ENCODE measurements around the gene SIAH3.

DNA sequence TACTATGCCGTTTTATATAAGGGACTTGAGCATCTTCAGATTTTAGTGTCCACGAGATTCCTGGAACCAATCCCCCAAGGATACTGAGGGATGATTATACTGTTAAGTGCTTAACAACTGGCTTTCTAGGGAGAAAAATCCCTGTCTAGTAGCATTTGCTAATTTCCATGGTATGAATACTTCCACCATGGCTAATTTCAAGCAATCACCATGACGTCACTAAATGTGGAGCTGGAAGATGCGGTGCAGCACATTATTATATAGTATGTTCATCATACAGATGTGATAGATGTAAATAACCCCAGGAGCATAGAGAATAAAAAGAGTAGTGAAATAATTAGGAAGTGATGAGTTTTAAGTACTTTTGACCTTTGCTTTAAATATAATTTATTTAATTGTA, 72.7 kb downstream of the SIAH3 start:
- TF ChIP-seq SP1 (IDR thresholded peaks at IDR 0.05), result no peak
- no peak for TF ChIP-seq YY1 (IDR thresholded peaks at IDR 0.05)
- TF ChIP-seq, protein P1, sequence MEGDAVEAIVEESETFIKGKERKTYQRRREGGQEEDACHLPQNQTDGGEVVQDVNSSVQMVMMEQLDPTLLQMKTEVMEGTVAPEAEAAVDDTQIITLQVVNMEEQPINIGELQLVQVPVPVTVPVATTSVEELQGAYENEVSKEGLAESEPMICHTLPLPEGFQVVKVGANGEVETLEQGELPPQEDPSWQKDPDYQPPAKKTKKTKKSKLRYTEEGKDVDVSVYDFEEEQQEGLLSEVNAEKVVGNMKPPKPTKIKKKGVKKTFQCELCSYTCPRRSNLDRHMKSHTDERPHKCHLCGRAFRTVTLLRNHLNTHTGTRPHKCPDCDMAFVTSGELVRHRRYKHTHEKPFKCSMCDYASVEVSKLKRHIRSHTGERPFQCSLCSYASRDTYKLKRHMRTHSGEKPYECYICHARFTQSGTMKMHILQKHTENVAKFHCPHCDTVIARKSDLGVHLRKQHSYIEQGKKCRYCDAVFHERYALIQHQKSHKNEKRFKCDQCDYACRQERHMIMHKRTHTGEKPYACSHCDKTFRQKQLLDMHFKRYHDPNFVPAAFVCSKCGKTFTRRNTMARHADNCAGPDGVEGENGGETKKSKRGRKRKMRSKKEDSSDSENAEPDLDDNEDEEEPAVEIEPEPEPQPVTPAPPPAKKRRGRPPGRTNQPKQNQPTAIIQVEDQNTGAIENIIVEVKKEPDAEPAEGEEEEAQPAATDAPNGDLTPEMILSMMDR (IDR thresholded peaks at IDR 0.05; ENCODE audit: low read depth, low read length, missing input control), result no peak
- no peak for TF ChIP-seq JUND (IDR thresholded peaks at IDR 0.05)
- TF ChIP-seq TAF1 (conservative IDR thresholded peaks at IDR 0.05), result no peak
- no peak for TF ChIP-seq HNF4A (conservative IDR thresholded peaks at IDR 0.05)

All from liver (tissue), 3 donors.